Measurements from ENCODE around the gene CRB2. TPM values are rescaled to one million over a fixed set of nuclear protein-coding genes. Genes with fewer than 3 reads are reported as not detected.

The CRB2 gene
- total and polyA plus RNA-seq, 2 donors (not counting 1 experiment from before 2014, with no cell fraction given) = 1.4 to 2.4 TPM

- H3K9ac ChIP-seq (ENCODE audit: low read length) = no peak overlapping the region
- H3K36me3 ChIP-seq (replicated peaks in 1 of 2; ENCODE audit: control extremely low read depth in 1 of 2, control insufficient read depth in 1 of 2, extremely low read depth in 1 of 2, insufficient read depth in 2 of 2, low read length in 1 of 2) = no peaks in the 10 kb centered on the region
- no peak for ATAC-seq (ENCODE audit: low read depth)
- no peak overlapping the region for H3K4me3 ChIP-seq (ENCODE audit: control extremely low read depth in 1 of 5, extremely low read depth in 1 of 5, insufficient read depth in 1 of 5, low read depth in 2 of 5, low read length in 4 of 5)
- H3K27ac ChIP-seq (ENCODE audit: low read length in 2 of 2) = no peak overlapping the region
- no peaks in the 10 kb centered on the region for H3K9me3 Mint-ChIP-seq (ENCODE audit: insufficient read depth)
- intact Hi-C loops (cut with micrococcal nuclease) = no loop called here
- H3K4me1 ChIP-seq (ENCODE audit: control insufficient read depth in 2 of 2, insufficient read depth in 2 of 2, low read length in 2 of 2) = peaks cover 4 to 8% of the 10 kb centered on the region in 2 donors
- no peaks in the 10 kb centered on the region for H3K79me2 ChIP-seq (ENCODE audit: control insufficient read depth, insufficient read depth, low read length)
- peaks cover 0 to 1% (median 0%) of the 10 kb centered on the region in 4 experiments for H3K27me3 ChIP-seq (replicated peaks in 1 of 4; ENCODE audit: control extremely low read depth in 1 of 4, control insufficient read depth in 3 of 4, insufficient read depth in 4 of 4, low read length in 3 of 4)
- H3K4me3 Mint-ChIP-seq = no peak overlapping the region
- ChIA-PET CTCF (no interaction called here), POLR2A (no interaction called here)
- no peak overlapping the region for H2AFZ ChIP-seq (ENCODE audit: insufficient read depth, low read depth, low read length, poor library complexity, severe bottlenecking)
- 88% methylated on average over 10 of the region's 11 CpGs for WGBS (ENCODE audit: insufficient coverage)
- no peaks in the 10 kb centered on the region for H4K20me1 ChIP-seq (ENCODE audit: control insufficient read depth, insufficient read depth, low read length, poor library complexity, severe bottlenecking)
- H3K27ac Mint-ChIP-seq = no peak overlapping the region
- H3K9me3 ChIP-seq (ENCODE audit: control extremely low read depth in 1 of 3, control insufficient read depth in 2 of 3, insufficient read depth in 1 of 3, low read length in 2 of 3) = no peaks in the 10 kb centered on the region
- peaks cover 3% of the 10 kb centered on the region for H3K27me3 Mint-ChIP-seq
- H3K4me1 Mint-ChIP-seq = peaks cover 16% of the 10 kb centered on the region
- TF ChIP-seq, protein P1, sequence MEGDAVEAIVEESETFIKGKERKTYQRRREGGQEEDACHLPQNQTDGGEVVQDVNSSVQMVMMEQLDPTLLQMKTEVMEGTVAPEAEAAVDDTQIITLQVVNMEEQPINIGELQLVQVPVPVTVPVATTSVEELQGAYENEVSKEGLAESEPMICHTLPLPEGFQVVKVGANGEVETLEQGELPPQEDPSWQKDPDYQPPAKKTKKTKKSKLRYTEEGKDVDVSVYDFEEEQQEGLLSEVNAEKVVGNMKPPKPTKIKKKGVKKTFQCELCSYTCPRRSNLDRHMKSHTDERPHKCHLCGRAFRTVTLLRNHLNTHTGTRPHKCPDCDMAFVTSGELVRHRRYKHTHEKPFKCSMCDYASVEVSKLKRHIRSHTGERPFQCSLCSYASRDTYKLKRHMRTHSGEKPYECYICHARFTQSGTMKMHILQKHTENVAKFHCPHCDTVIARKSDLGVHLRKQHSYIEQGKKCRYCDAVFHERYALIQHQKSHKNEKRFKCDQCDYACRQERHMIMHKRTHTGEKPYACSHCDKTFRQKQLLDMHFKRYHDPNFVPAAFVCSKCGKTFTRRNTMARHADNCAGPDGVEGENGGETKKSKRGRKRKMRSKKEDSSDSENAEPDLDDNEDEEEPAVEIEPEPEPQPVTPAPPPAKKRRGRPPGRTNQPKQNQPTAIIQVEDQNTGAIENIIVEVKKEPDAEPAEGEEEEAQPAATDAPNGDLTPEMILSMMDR (IDR thresholded peaks at IDR 0.05) = no peak
- no peak for TF ChIP-seq EZH2 (IDR thresholded peaks at IDR 0.05; ENCODE audit: borderline replicate concordance, insufficient read depth, low read depth, low read length, poor library complexity, severe bottlenecking)
- no peak overlapping the region for H3K4me2 ChIP-seq (replicated peaks; ENCODE audit: low read depth, low read length, poor library complexity, severe bottlenecking)
- no peak for DNase-seq
These were observed 5.9 kb downstream of the CRB2 start for GRCh38 chr9:123361731-123362510.

GRCh38 chr9:123362856-123363255 lies 6.9 kb downstream of the CRB2 start:
- Histone ChIP-seq H3K36me3 (replicated peaks in 1 of 2; ENCODE audit: control extremely low read depth in 1 of 2, control insufficient read depth in 1 of 2, extremely low read depth in 1 of 2, insufficient read depth in 2 of 2, low read length in 1 of 2) (no peaks in the 10 kb centered on the region), H2AFZ (ENCODE audit: insufficient read depth, low read depth, low read length, poor library complexity, severe bottlenecking) (no peak overlapping the region), H3K4me3 (ENCODE audit: control extremely low read depth in 1 of 5, extremely low read depth in 1 of 5, insufficient read depth in 1 of 5, low read depth in 2 of 5, low read length in 4 of 5) (no peak overlapping the region), H3K9me3 (ENCODE audit: control extremely low read depth in 1 of 3, control insufficient read depth in 2 of 3, insufficient read depth in 1 of 3, low read length in 2 of 3) (no peaks in the 10 kb centered on the region), H3K79me2 (ENCODE audit: control insufficient read depth, insufficient read depth, low read length) (no peaks in the 10 kb centered on the region), H3K4me1 (ENCODE audit: control insufficient read depth in 2 of 2, insufficient read depth in 2 of 2, low read length in 2 of 2) (peaks cover 4 to 8% of the 10 kb centered on the region in 2 donors), H3K27me3 (replicated peaks in 1 of 4; ENCODE audit: control extremely low read depth in 1 of 4, control insufficient read depth in 3 of 4, insufficient read depth in 4 of 4, low read length in 3 of 4) (peaks cover 0 to 3% (median 0%) of the 10 kb centered on the region in 4 experiments), H3K27ac (ENCODE audit: low read length in 2 of 2) (no peak overlapping the region), H4K20me1 (ENCODE audit: control insufficient read depth, insufficient read depth, low read length, poor library complexity, severe bottlenecking) (no peaks in the 10 kb centered on the region), H3K4me2 (replicated peaks; ENCODE audit: low read depth, low read length, poor library complexity, severe bottlenecking) (no peak overlapping the region), H3K9ac (ENCODE audit: low read length) (no peak overlapping the region)
- WGBS (ENCODE audit: insufficient coverage) = 93% methylated on average over 23 of the region's 23 CpGs
- intact Hi-C loops (cut with micrococcal nuclease) = no loop called here
- TF ChIP-seq, protein P1 (IDR thresholded peaks at IDR 0.05) = no peak
- no peak for TF ChIP-seq EZH2 (IDR thresholded peaks at IDR 0.05; ENCODE audit: borderline replicate concordance, insufficient read depth, low read depth, low read length, poor library complexity, severe bottlenecking)
- Mint-ChIP-seq H3K4me3 (no peak overlapping the region), H3K9me3 (ENCODE audit: insufficient read depth) (no peaks in the 10 kb centered on the region), H3K27me3 (peaks cover 3% of the 10 kb centered on the region), H3K27ac (no peak overlapping the region), H3K4me1 (peaks cover 16% of the 10 kb centered on the region)
- ATAC-seq (ENCODE audit: low read depth) (no peak), DNase-seq (no peak)
- ChIA-PET CTCF (no interaction called here), POLR2A (no interaction called here)
